Measurements from ENCODE around the gene IBA57.

IBA57 gene

DNA sequence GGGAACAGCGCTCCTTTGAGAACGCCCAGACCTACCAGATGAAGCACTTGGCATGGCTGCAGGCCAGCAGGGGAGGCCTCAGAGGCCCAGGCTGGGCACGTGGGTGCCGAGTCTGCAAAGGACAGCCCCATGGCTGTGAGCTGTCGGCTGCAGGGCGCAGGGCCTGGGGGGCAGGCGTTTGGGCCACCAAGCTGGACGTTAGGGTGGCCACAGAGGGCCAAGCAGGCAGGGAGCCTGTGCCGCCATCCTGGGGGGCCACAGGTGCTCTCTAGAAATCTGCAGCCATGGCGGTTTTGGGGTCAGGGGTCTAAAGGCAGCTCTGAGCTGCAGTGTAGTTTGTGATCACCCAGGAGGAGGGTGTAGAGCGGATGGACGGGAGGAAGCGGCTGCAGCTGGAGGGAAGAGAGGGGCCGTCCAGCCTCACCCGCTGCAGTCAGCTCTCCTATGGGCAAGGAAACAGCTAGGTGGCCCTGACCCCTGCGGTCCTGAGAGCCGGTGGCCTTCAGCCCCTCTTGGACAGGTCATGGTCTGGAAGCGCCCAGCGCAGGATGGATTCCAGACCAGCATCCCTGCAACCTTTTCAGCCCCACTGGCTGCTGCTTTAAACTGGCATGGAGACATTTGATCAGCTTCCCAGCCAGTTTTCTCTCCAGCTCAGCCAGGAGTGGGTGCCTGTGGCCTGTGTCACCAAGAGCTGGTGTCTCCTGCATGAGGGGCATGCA is 11.0 kb downstream of the IBA57 start:
- no peak overlapping the region for H3K27ac ChIP-seq
- TF ChIP-seq CTCF (conservative IDR thresholded peaks at IDR 0.05) = no peak

DNA sequence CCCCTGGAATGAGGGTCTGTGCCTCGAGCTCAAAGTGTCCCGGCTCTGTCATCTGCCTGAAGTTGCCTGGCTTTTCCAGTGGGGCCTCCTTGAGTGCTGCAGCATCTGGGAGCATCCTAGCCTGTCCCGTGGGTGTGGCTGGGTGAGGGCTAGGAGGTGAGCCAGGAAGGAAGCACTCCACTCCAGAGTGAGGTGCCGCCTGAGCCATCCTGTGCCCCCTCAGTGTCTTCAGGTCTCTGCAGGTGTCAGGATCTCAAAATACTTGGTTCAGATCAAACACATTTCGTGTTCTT is 11.5 kb downstream of the IBA57 start:
- TF ChIP-seq CTCF (conservative IDR thresholded peaks at IDR 0.05) = no peak
- no peak overlapping the region for H3K27ac ChIP-seq

GRCh38 chr1:228177721-228178710 is 12.4 kb downstream of the IBA57 start:
- no peak for TF ChIP-seq CTCF (conservative IDR thresholded peaks at IDR 0.05)
- no peak overlapping the region for H3K27ac ChIP-seq

DNA sequence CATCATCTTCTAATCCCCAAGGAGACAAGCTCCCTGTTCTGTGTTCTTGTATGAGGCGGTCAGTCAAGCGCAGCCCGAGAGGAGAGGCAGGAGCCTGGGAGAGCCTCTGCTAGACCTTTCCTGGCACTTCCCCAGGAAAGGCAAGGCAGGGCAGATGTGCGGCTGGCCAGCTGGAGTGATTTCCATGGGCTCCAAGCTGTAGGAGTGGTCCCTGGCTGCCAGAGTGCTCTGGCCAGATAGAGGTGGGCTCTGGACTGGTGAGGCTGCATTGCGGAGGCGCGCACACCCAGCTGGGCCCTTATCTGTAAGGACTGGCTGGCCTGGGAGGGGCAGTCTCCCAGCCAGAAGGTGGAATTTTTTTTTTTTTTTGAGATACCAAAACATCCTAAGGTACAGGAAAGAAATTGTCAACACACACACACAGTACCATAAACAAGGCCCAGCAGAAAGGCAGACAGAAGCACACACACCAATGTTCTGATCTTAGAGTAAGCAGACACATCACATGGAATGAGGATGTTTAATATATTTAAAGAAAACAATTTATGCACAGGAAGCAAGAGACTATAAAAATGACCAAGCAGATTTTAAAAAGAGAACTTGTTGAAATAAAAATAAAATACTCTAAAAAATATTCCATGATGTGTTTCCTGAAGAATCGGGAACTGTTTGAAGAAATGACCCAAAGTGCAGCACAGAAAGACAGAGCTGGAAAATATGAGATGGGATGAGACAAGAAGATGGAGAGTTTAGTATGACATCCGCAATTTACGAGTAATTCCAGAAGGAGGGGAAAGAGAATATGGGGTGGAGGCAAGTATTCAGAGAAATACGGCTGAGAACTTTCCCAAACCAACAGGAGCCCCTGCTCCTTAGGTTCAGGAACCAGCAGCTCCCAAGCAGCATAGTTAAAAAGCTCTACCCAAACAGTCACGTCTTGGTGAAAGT is 13.4 kb downstream of the IBA57 start:
- H3K27ac ChIP-seq = no peak overlapping the region
- TF ChIP-seq CTCF (conservative IDR thresholded peaks at IDR 0.05) = no peak

- no peak overlapping the region for H3K27ac ChIP-seq
- TF ChIP-seq CTCF (conservative IDR thresholded peaks at IDR 0.05) = 0 out of 2 replicates have a peak, but pooled peaks have one; percentile 15
Measured at GRCh38 chr1:228180271-228180958, 14.8 kb downstream of the IBA57 start.

- no peak for TF ChIP-seq CTCF (conservative IDR thresholded peaks at IDR 0.05)
- no peak overlapping the region for H3K27ac ChIP-seq
Measured at GRCh38 chr1:228180959-228181644, 15.5 kb downstream of the IBA57 start.
